Activated CD4-positive, alpha-beta T cell treated with anti-CD3 and anti-CD28 coated beads for 36 hours (primary cell): ENCODE measurements around the gene USP24. TPM values are rescaled to one million over a fixed set of nuclear protein-coding genes. Genes with fewer than 3 reads are reported as not detected.

Experiments used
- ATAC-seq: fragments of 200-7000 bp; cut with Tn5 transposase; one replicate; pipeline ENCODE4 v1.10.0; 2021; ENCODE audit warnings: mild to moderate bottlenecking, moderate library complexity
- CTCF ChIA-PET: fragments of 350-600 bp; sonication (Branson Sonifier 250); formaldehyde crosslinking; loops from one replicate; lab custom pipeline; 2021; ENCODE audit warnings: antibody characterized with exemption; lab: Charles Lee
- POLR2A ChIA-PET: fragments of 350-600 bp; sonication (Branson Sonifier 250); formaldehyde crosslinking; loops from one replicate; lab custom pipeline; 2021; ENCODE audit warnings: antibody characterized with exemption, inconsistent platforms; lab: Charles Lee
- DNase-seq: peaks from one replicate; pipeline ENCODE4 v3.0.0-alpha.2; 2020
- H3K27ac Mint-ChIP-seq: one replicate; pipeline ENCODE4 v1.8.0; 2021; ENCODE audit warnings: mixed read lengths
- H3K27me3 Mint-ChIP-seq: one replicate; pipeline ENCODE4 v1.8.0; 2021; ENCODE audit warnings: mixed read lengths
- H3K36me3 Mint-ChIP-seq: one replicate; pipeline ENCODE4 v1.8.0; 2021; ENCODE audit warnings: low read depth, mixed read lengths
- H3K4me1 Mint-ChIP-seq: one replicate; pipeline ENCODE4 v1.8.0; 2021; ENCODE audit warnings: mixed read lengths
- H3K4me3 Mint-ChIP-seq: one replicate; pipeline ENCODE4 v1.8.0; 2021; ENCODE audit warnings: mild to moderate bottlenecking, moderate library complexity, mixed read lengths
- H3K9me3 Mint-ChIP-seq: one replicate; pipeline ENCODE4 v1.8.0; 2021; ENCODE audit warnings: low read depth, mixed read lengths
- intact Hi-C, 2 experiments: fragments of 100-400 bp; cut with DNase I in 1 of 2; cut with micrococcal nuclease in 1 of 2; formaldehyde crosslinking; loops; one replicate each; pipeline versions ENCODE4 v1.14.2 to v1.15.1; 2022 to 2024; cut with DNase I, micrococcal nuclease
- total RNA-seq, 2 experiments: library from RNA; stranded (reverse); gene quantifications; one replicate each; pipeline ENCODE4 v1.2.3, GENCODE V29; 2021

Gene USP24
- total RNA-seq, 2 experiments from 2014 or later = 37.0 to 39.7 TPM

DNA sequence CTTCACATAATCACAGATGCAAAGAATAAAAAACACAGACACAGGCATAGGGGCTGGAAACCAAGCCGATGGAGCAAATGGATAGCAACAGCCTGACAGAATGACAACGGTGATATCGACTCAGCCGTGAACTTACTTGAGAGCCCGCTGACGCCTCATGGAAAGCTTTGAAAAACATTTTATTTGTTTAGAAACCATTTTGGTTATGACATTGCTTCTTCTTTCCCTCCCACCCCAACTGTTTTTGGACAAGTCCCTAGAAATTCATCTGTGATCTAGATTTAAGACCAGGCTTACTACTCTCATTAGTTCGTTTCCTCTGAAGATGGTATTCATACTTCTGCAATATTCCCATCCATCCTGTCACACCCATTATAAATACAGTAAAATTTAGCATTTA, 130.9 kb downstream of the USP24 start:
- H3K27ac Mint-ChIP-seq = peak overlapping the region; percentile 29
- DNase-seq = no peak
- peaks cover 61% of the 10 kb centered on the region for H3K36me3 Mint-ChIP-seq
- no peaks in the 10 kb centered on the region for H3K27me3 Mint-ChIP-seq
- no peaks in the 10 kb centered on the region for H3K9me3 Mint-ChIP-seq
- no peak for ATAC-seq
- H3K4me3 Mint-ChIP-seq = no peak overlapping the region
- intact Hi-C loops = no loop called here
- POLR2A ChIA-PET = no interaction called here
- peaks cover 5% of the 10 kb centered on the region for H3K4me1 Mint-ChIP-seq
- CTCF ChIA-PET = interaction anchor here (0.7 kb wide), 1 partner anchor 9 kb away, joined by 3 read pairs; no protein-coding TSS in a partner anchor

DNA sequence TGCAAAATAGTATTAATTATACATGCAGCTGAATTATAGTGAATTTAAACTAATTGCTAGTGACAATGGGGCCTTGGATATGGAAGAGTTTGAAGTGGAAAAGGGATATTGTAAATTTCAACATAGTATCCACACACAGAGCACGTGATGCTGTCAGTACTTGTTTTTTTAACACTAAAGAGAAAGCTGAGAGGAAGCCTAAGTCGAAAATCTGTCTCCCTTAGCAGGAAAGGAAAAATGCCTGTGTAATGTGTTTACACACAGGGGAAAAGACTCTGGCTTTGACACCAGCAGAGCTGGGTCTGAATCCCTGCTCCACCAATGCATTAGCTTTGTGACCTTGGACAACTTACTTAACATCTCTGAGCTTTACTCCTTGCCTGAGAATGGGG, 133.3 kb downstream of the USP24 start:
- Mint-ChIP-seq H3K4me3 (no peak overlapping the region), H3K27me3 (no peaks in the 10 kb centered on the region), H3K36me3 (peaks cover 50% of the 10 kb centered on the region), H3K9me3 (no peaks in the 10 kb centered on the region), H3K4me1 (no peaks in the 10 kb centered on the region), H3K27ac (no peak overlapping the region)
- ChIA-PET CTCF (interaction anchor here (1.5 kb wide), 1 partner anchor 137 kb away, joined by 5 read pairs; no protein-coding TSS in a partner anchor), POLR2A (no interaction called here)
- no peak for DNase-seq
- ATAC-seq = no peak
- intact Hi-C loops = no loop called here

DNA sequence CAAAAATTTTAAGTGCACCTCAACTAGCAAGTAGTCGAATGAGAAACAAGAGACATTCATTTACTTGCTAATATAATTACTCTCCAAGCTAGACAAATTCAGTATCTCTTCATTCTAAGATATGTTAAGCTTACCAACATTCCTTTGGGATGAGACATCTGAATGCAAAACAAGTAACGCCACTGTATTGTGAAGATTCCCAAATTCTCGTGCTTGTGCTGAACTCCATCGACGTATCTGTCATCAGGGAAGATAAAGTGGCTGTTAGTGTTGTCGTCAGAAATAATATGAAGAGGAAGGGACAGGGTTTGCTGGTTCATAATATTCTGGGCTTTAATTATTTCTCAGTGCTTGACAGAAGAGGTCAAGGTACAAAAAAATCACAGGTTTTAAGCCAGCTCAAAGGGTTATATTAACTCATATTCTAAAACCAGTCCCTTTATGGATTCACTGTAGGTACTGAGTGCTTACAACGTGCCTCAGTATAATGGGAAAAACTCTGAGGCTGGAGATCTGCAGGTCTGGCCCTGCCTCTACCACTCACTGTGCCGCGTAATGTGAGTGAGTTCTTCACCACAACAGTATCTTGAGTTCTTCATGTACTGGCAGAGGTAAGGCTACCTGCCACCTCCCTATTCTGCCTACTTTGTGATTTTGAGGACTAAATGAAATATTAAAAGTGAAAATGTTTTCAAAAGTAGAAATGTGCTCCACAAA, 133.8 kb downstream of the USP24 start:
- CTCF ChIA-PET = interaction anchor here (1.5 kb wide), 1 partner anchor 137 kb away, joined by 5 read pairs; no protein-coding TSS in a partner anchor
- Mint-ChIP-seq H3K27me3 (no peaks in the 10 kb centered on the region), H3K36me3 (peaks cover 47% of the 10 kb centered on the region), H3K4me3 (no peak overlapping the region), H3K27ac (no peak overlapping the region), H3K9me3 (no peaks in the 10 kb centered on the region), H3K4me1 (no peaks in the 10 kb centered on the region)
- intact Hi-C loops = no loop called here
- POLR2A ChIA-PET = no interaction called here
- ATAC-seq (no peak), DNase-seq (no peak)

DNA sequence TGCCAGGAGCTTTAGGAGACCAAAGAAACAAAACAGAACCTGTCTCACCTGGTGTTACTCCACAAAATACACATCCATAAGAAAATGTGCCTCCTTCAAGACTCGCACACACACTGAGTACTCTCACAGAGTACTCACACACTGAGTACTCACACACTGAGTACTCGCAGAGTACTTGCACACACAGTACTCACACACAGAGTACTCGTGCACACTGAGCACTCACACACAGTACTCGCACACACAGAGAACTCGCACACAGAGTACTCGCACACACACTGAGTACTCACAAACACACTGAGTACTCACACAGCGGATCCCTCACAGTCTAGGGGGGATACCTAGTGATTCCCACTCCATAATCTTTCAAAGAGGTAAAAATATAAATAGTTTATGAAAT, 135.5 kb downstream of the USP24 start:
- intact Hi-C loops = no loop called here

DNA sequence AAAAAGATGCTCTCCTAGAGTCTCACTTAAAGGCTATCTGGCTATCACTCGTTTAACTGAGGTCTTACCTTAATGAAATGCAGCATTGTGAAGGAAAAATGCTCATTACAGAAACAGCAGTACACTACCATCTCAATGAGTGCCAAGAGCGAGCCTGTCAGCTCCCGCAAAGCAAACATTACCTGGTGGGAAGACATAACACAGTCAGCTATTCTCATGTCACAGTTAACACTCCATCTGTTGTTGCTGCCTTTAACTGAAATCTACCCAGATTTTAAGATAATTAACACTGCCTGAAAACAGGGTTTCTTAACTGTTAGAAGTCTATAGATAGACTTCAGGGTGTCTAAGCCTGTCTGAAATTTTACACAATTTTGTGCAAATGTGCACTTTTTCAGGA, 136.7 kb downstream of the USP24 start:
- DNase-seq = no peak
- CTCF ChIA-PET = interaction anchor here (1.0 to 1.5 kb wide), 2 partner anchors 16 to 56 kb away, joined by 3 to 4 read pairs; no protein-coding TSS in a partner anchor
- no peak overlapping the region for H3K4me3 Mint-ChIP-seq
- intact Hi-C loops = no loop called here
- no peak overlapping the region for H3K27ac Mint-ChIP-seq
- H3K4me1 Mint-ChIP-seq = peaks cover 6% of the 10 kb centered on the region
- no peaks in the 10 kb centered on the region for H3K27me3 Mint-ChIP-seq
- H3K36me3 Mint-ChIP-seq = peaks cover 41% of the 10 kb centered on the region
- no peaks in the 10 kb centered on the region for H3K9me3 Mint-ChIP-seq
- ATAC-seq = no peak
- POLR2A ChIA-PET = no interaction called here

More for the DNA sequence above, 135.5 kb downstream of the USP24 start:
- DNase-seq (no peak), ATAC-seq (no peak)
- Mint-ChIP-seq H3K4me1 (no peaks in the 10 kb centered on the region), H3K27ac (no peak overlapping the region), H3K4me3 (no peak overlapping the region), H3K9me3 (no peaks in the 10 kb centered on the region), H3K27me3 (no peaks in the 10 kb centered on the region), H3K36me3 (peaks cover 45% of the 10 kb centered on the region)
- ChIA-PET POLR2A (no interaction called here), CTCF (interaction anchor here (1.2 to 1.5 kb wide), 2 partner anchors 57 to 128 kb away, joined by 3 to 4 read pairs; no protein-coding TSS in a partner anchor)

DNA sequence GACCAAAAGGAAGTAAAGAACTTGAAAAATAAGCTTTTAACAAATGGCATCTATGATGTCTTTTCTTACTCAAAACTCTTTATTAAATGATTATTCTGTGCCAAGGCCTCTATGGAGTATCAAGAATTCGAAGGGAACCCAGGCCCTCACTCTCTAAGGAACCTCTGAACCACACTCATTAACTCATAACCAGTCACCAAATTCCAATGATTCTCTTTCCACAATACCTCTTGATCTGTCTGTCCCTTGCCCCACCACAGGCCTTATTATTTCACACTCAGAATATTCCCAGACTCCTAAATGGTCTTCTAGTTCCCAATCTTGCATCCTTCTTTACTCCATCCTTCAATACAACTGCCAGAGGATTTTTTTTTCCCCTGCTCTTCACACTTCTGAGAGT, 138.8 kb downstream of the USP24 start:
- ChIA-PET CTCF (no interaction called here), POLR2A (no interaction called here)
- DNase-seq (no peak), ATAC-seq (no peak)
- no peaks in the 10 kb centered on the region for H3K9me3 Mint-ChIP-seq
- H3K4me1 Mint-ChIP-seq = peaks cover 18% of the 10 kb centered on the region
- no peaks in the 10 kb centered on the region for H3K27me3 Mint-ChIP-seq
- intact Hi-C loops = no loop called here
- H3K27ac Mint-ChIP-seq = peak overlapping the region; percentile 1
- no peak overlapping the region for H3K4me3 Mint-ChIP-seq
- peaks cover 43% of the 10 kb centered on the region for H3K36me3 Mint-ChIP-seq

DNA sequence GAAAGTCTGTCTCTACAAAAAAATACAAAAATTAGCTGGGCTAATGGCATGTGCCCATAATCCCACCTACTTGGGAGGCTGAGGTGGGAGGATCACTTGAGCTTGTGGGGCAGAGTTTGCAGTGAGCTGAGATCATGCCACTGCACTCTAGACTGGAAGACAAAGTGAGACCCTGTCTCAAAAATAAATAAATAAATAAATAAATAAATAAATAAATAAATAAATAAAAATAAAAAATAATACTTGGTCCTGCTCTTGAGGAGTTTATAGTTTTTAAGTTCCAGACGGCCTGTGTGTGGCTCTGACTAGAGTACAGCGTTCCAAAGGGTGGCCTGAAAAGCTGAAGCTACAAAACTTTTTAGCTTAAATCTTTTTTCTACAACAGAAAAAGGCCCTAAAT, 140.7 kb downstream of the USP24 start:
- ATAC-seq = no peak
- CTCF ChIA-PET = interaction anchor here (0.5 to 0.7 kb wide), 2 partner anchors 10 to 631 kb away, joined by 3 read pairs; no protein-coding TSS in a partner anchor
- H3K36me3 Mint-ChIP-seq = peaks cover 49% of the 10 kb centered on the region
- POLR2A ChIA-PET = no interaction called here
- DNase-seq = no peak
- H3K27ac Mint-ChIP-seq = peak overlapping the region; percentile 5
- H3K27me3 Mint-ChIP-seq = no peaks in the 10 kb centered on the region
- no peaks in the 10 kb centered on the region for H3K9me3 Mint-ChIP-seq
- peaks cover 18% of the 10 kb centered on the region for H3K4me1 Mint-ChIP-seq
- intact Hi-C loops = no loop called here
- no peak overlapping the region for H3K4me3 Mint-ChIP-seq

DNA sequence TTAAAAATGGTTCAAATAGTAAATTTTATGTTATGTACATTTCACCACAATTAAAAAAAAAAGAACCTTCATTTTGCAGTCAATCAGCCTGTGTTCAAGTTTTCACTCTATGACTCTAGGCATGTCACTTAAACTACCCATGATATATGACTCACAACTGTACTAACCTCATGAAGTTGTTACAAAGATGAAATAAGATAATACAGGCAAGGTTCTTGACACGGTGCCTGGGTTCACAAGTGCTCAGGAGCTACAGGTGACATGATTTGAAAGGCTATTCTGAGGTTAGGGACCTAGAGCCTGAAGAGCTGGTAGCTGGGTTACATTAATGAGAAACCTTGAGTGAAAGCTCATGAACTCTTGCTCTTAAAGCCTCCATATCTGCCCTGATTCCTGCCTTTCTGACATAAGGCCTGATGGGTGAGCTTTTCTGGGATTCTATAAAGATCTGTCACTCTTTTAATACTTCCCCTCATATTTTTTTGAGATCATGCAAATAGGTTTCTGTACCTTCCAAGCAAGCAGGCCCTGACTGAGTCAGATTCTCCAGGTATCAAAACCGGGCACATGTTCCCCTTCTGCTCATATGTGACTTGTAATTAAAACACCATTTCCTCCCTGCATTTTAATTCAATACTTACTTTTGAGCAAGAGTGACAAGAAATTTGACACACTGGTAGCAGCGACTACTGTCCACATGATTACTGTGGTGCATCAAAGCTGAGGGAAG, 141.8 kb downstream of the USP24 start:
- POLR2A ChIA-PET = no interaction called here
- intact Hi-C loops = loop anchor here (1.0 kb wide), 1 partner anchor 204 kb away; no protein-coding TSS in a partner anchor

DNA sequence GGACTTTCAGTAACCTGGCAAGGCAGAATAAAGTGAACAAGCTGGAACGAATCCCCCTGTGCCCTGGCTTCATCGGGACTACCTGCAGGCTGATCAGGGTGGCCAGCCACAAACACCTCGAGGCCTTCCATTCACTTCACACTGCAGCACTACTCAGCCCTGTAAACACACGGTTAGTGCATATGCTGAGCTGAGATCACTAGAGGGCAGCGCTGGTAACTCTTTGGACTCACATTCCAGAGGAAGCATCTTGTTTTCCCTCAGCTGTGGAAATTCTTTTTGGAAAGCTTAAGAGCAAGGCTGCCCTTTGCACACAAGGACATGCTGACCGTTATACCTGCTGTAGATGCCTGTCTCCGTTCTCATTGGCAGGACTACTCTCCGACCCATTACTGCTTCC, 143.7 kb downstream of the USP24 start:
- Mint-ChIP-seq H3K27me3 (no peaks in the 10 kb centered on the region), H3K4me1 (peaks cover 18% of the 10 kb centered on the region), H3K36me3 (peaks cover 66% of the 10 kb centered on the region), H3K27ac (peak overlapping the region; percentile 55), H3K9me3 (no peaks in the 10 kb centered on the region), H3K4me3 (no peak overlapping the region)
- DNase-seq = peak; percentile 28
- ChIA-PET POLR2A (no interaction called here), CTCF (interaction anchor here (1.1 to 1.2 kb wide), 2 partner anchors 11 kb away, joined by 3 read pairs; no protein-coding TSS in a partner anchor)
- intact Hi-C loops = no loop called here
- ATAC-seq = no peak

More for the DNA sequence above, 141.8 kb downstream of the USP24 start:
- peak; percentile 98 for ATAC-seq
- Mint-ChIP-seq H3K4me1 (peaks cover 18% of the 10 kb centered on the region), H3K9me3 (no peaks in the 10 kb centered on the region), H3K36me3 (peaks cover 57% of the 10 kb centered on the region), H3K4me3 (no peak overlapping the region), H3K27me3 (no peaks in the 10 kb centered on the region), H3K27ac (peak overlapping the region; percentile 83)
- CTCF ChIA-PET = interaction anchor here (0.6 to 1.4 kb wide), 4 partner anchors 9 to 128 kb away, joined by 3 to 4 read pairs (median 3); no protein-coding TSS in a partner anchor
- DNase-seq = peak; percentile 61

DNA sequence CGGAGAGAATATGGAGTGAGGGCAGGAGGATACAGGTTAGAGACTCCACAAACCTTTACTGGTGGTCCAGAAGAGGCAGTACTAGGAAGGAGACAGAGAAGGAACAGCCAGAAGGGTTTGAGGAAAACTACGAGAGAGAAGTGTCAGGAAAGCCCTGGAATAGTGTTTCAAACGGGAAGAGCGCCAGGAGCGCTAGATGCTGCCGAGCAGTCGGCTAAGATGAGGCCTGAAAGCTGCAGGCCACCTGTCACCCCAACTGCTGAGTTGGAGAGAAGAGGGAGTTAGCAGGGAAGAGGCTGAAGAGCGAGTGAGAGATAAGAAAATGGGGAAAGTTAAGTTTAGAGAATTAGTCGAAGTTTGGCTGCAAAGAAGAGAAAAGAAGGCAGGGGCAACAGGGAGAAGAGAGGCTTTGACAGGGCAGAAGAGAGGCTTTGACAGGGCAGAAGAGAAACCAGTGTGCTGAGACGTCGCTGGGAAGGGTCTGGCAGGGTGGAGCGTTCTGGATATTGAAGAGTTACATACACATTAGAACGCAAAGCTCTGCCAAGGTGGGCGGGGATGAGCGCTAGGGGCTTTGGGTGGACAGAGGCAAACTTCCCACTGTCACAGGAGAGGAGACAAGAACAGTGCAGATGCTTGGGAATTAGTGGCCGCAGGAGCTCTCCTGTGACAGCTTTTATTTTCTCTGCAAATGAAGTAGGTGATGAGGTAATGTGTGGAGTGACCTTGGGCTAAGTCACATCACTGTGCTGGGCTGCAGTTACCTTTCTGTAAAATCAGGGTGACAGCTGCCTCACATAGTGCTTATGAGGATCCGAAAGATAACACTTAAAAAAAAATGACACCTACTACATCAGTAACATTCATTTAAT, 144.6 kb downstream of the USP24 start:
- no peaks in the 10 kb centered on the region for H3K27me3 Mint-ChIP-seq
- no peak overlapping the region for H3K4me3 Mint-ChIP-seq
- ChIA-PET POLR2A (no interaction called here), CTCF (interaction anchor here (1.2 kb wide), 1 partner anchor 11 kb away, joined by 3 read pairs; no protein-coding TSS in a partner anchor)
- H3K27ac Mint-ChIP-seq = no peak overlapping the region
- ATAC-seq (no peak), DNase-seq (no peak)
- no peaks in the 10 kb centered on the region for H3K9me3 Mint-ChIP-seq
- peaks cover 68% of the 10 kb centered on the region for H3K36me3 Mint-ChIP-seq
- intact Hi-C loops = no loop called here
- peaks cover 18% of the 10 kb centered on the region for H3K4me1 Mint-ChIP-seq

DNA sequence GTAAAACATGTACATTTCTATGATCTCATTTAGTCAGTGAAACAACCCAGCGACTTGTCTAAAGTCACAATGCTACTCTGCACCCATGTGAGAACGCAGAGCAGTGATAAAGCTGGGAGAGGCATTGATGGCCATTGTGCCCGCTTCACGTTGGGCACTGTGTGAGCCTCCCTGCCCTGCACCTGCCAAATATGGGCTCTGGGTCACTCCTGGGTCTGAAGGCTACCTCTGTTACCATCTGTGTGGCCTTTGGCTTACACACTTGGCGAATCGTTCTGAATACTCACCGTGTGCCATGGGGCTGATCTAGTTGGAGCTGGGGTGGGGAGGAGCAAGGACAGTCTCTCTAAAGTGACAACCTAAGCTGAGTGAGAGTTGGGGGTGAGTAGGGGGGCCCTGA, 145.9 kb downstream of the USP24 start:
- ChIA-PET POLR2A (no interaction called here), CTCF (no interaction called here)
- H3K27ac Mint-ChIP-seq = no peak overlapping the region
- DNase-seq = no peak
- H3K4me3 Mint-ChIP-seq = no peak overlapping the region
- H3K4me1 Mint-ChIP-seq = peaks cover 18% of the 10 kb centered on the region
- H3K9me3 Mint-ChIP-seq = no peaks in the 10 kb centered on the region
- no peak for ATAC-seq
- H3K27me3 Mint-ChIP-seq = no peaks in the 10 kb centered on the region
- intact Hi-C loops = no loop called here
- peaks cover 62% of the 10 kb centered on the region for H3K36me3 Mint-ChIP-seq
